Embryonic facial prominence (tissue), 1 donor: ENCODE measurements around the gene MMD2.
"Not testable (repeated sequence)": the region's sequence is repeated elsewhere in the genome, so short reads cannot be mapped to it uniquely, and the experiment has no call there.

Experiments
- DNase-seq: peaks from one replicate; pipeline ENCODE4 v3.0.0-alpha.2; 2016; ENCODE audit errors: extremely low spot score

MMD2 gene

GRCh38 chr7:4893929-4894475 lies 65.0 kb downstream of the MMD2 start:
- DNase-seq, result no peak

GRCh38 chr7:4893188-4893587 lies 65.8 kb downstream of the MMD2 start:
- not testable (repeated sequence) for DNase-seq

- not testable (repeated sequence) for DNase-seq
Observed at GRCh38 chr7:4891522-4891921, 67.5 kb downstream of the MMD2 start.

DNA sequence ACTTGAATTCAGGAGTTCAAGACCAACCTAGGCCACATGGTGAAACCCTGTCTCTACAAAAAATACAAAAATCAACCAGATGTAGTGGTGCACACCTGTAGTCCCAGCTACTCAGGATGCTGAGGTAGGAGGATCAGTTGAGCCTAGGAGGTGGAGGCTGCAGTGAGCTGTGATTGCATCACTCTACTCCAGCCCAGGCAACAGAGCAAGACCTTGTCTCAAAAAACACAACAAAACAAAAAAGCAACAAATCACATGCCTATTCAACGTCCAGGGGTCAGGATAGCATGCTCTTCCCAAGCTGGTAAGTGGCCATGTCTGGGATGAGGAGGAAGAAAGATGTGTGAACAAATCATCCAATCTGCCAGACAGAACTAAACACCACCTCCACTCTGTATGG lies 69.3 kb downstream of the MMD2 start:
- no peak for DNase-seq

DNA sequence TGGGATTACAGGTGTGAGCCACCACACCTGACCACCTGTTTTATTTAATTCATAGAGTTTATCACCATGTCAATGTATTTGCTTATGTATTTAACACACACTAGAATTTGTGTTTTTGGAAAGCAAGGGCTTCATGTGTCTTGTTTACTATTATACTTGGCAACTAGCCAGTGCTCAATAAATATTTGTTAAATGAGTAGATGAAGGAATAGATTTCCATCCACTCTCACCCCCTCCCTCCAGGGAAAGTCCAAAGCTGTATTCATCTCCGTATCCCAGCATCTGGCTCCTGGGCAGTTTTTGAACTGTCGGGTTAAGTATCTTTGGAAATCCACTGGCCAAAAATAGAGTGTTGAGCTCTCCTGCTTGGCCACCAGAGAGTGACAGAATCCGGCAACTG lies 70.8 kb downstream of the MMD2 start:
- DNase-seq, result no peak

DNA sequence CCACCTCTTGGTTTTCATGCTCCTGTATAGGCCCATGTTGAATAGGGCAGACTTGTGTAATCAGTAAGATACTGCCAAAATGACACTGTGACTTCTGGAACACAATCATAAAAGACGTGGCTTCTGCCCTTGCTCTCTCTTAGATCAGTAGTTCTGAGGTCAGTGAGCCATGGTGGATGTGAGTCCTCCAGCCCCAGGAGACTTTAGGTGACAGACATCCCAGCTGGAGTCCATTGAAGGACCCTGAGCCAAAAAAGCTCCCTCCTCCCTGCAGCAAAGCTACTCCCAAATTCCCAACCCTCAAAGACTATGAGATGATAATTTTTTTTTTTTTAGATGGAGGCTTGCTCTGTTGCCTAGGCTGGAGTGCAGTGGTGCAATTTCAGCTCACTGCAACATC lies 72.3 kb downstream of the MMD2 start:
- DNase-seq, result no peak

- no peak for DNase-seq
Observed at GRCh38 chr7:4885317-4885807, 73.6 kb downstream of the MMD2 start.

- DNase-seq, result no peak
Observed at GRCh38 chr7:4884164-4884563, 74.8 kb downstream of the MMD2 start.

GRCh38 chr7:4883372-4884144 lies 75.4 kb downstream of the MMD2 start, which contains the start of gene RADIL:
Gene RADIL (minus strand): TSS chr7:4883716. CDS start chr7:4878139, 5,577 bp downstream.
- DNase-seq, result peak; percentile 69

- DNase-seq, result no peak
Observed at GRCh38 chr7:4883033-4883371, 76.0 kb downstream of the MMD2 start.

- DNase-seq, result no peak
Observed at GRCh38 chr7:4882169-4883032, 76.6 kb downstream of the MMD2 start.

DNA sequence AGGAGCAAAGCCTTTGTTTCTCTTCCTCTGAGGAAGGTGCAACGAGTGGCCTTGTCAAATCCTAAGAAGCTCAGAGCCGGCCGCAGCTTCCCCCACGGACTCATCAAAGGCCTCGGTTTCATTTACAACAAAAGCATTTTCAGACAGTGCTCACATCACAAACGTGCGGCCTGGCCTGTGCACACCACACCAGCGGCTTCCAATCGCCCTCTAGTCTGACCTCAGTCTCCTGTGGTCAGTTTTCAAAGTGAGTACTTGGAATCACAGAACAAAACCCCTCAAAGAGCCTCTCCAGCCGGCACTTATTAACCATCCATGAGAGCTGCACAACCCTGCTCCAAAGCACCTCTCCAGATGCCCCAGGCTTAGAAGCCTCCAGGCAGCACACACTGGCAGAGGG lies 78.8 kb downstream of the MMD2 start:
- no peak for DNase-seq

DNA sequence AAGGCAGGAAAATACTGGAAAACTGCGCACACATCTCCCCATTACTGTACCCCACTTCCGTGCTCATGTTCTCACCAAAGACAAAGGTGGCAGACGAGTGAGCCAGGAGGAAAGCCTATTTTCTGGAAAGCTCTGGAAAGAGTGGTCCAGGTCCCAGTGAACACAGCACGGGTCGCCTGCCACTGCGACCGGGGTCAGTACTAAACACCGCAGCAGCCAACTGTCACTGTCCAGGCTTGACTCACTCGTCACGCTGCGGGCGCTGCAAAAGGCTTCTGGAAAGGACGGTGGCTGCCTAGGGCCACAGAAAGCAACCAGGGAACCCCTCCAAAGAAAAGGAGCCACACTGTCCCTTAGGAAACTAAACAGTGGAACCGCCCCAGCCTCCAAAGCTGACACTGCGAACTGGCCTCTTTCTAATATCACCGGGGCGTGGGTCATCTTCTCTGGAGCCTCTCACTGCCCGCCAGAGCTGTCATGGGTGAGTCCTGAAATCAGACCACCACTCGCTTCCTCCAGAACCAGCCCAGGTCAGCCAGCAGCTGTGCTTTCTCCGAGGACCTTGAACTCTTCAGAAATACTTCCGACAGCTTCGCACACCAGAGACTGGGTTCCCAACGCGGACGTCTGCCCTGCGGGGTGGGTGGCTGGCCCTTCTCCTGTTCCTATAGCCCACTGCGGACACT lies 79.4 kb downstream of the MMD2 start:
- no peak for DNase-seq

DNA sequence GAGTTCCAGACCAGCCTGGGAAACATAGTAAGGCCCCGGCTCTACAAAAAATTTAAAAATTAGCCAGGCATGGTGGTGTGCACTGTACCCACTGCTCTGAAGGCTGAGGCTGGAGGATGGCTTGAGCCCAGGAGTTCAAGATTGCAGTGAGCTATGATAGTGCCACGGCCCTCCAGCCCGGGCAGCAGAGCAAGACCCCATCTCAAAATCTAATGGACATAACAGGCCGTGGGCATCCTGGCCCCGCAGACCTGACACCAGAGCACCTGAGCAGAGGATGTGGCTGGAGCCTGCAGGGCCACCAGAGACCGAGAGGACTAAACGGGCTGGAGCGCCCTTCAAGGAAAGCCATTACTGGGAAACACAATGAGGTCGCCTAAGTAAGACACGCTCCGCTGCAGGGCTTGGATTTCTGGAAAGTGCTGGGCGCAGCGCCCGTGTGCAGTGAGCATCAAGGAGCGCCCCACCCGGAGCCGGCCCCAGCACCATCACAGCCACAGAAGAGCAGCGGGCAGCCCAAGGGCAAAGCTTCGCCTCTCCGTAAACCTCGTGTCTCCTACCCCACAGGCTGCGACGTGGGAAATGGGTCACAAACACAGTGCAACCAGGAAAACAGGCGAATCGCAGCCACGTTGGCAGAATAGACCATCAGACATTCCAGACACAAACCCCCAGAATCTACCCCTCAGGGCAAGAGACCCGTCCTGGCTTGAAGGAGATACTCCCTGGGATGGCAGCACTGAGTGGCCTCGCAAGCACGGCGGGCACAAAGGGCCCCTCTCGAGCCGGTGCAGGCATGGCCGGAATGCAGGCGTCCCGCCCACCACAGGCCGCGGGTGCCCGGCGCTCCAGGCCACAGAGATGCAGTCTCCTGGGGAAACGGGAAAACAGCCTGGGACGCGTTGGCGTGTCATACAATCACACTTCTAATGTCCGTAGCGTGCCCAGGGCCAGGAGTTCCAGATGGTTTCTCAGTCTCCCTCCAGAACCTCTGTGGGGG lies 80.4 kb downstream of the MMD2 start:
- DNase-seq, result no peak

DNA sequence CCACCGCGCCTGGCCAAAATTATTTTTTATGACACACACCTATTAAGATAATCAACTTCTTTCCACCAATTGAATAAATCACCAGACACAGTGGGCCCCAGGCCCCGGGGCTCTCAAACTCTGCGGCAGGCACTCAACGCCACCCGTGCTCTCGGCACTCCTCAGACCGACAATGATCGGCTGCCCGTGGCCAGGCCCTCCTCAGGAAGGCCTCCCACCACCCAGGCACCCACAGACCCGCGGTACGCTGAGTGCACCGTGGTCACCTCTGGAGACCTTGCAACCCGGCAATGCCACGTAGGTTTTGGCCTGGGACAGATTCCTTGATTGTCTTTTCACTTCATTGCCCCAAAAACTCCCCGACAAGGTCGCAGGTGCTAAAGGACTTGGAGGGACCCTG lies 82.4 kb downstream of the MMD2 start:
- no peak for DNase-seq

DNA sequence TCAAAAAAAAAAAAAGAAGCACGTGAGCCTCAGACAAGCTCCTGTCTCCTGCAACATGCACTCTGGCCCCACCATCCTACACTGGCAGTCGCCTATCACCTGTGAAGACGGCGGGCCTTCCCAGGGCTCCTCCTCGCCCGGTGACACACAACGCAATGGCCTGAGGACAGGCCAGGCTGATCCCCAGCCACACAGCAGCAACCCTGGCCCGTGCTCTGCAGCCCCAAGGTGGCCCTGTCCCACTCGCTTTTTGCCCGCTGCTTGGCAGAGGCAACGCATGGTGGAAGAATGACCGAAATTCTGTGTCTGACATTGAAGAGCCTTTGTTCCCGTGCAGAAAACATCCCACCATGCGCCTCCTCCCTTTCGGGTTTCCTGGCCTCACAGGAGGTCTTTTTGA lies 83.6 kb downstream of the MMD2 start:
- no peak for DNase-seq

- no peak for DNase-seq
Observed at GRCh38 chr7:4873071-4873944, 85.7 kb downstream of the MMD2 start.

- DNase-seq, result no peak
Observed at GRCh38 chr7:4871930-4872675, 86.9 kb downstream of the MMD2 start.

- no peak for DNase-seq
Observed at GRCh38 chr7:4871056-4871680, 87.8 kb downstream of the MMD2 start.
